Thyroid gland (tissue), 4 donors: ENCODE measurements around the gene EIF4B.
"Not testable (repeated sequence)": the region's sequence is repeated elsewhere in the genome, so short reads cannot be mapped to it uniquely, and the experiment has no call there.

Experiments
- POLR2A ChIP-seq, 2 donors: fragments of 450-650 bp; IDR thresholded peaks; one replicate each; pipeline ENCODE4 v1.6.1; 2017; ENCODE audit warnings: antibody characterized with exemption in 2 of 2, mild to moderate bottlenecking in 2 of 2, moderate library complexity in 1 of 2
- TF ChIP-seq, protein P1 (sequence below), 6 experiments: fragments of 200-600 bp in 3 of 6; fragments of 450-650 bp in 3 of 6; sonication (generic) in 3 of 6; IDR thresholded peaks; one replicate each; pipeline ENCODE4 v1.5.1; 2016 to 2019; ENCODE audit warnings: antibody characterized with exemption in 6 of 6, mild to moderate bottlenecking in 2 of 6, inconsistent platforms in 1 of 6, moderate library complexity in 1 of 6

DNA sequence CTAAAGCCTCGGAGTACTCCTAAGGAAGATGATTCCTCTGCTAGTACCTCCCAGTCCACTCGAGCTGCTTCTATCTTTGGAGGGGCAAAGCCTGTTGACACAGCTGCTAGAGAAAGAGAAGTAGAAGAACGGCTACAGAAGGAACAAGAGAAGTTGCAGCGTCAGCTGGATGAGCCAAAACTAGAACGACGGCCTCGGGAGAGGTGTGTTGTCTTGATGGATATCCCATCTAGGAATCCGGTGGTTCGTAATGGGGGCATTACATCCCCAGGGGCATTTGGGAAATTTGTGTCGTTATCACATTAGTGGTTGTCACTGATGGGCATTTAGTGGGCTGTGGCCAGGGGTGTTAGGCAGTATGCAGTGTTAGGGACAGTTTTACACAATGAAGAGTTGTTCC is 27.6 kb downstream of the EIF4B start:
- TF ChIP-seq, protein P1, sequence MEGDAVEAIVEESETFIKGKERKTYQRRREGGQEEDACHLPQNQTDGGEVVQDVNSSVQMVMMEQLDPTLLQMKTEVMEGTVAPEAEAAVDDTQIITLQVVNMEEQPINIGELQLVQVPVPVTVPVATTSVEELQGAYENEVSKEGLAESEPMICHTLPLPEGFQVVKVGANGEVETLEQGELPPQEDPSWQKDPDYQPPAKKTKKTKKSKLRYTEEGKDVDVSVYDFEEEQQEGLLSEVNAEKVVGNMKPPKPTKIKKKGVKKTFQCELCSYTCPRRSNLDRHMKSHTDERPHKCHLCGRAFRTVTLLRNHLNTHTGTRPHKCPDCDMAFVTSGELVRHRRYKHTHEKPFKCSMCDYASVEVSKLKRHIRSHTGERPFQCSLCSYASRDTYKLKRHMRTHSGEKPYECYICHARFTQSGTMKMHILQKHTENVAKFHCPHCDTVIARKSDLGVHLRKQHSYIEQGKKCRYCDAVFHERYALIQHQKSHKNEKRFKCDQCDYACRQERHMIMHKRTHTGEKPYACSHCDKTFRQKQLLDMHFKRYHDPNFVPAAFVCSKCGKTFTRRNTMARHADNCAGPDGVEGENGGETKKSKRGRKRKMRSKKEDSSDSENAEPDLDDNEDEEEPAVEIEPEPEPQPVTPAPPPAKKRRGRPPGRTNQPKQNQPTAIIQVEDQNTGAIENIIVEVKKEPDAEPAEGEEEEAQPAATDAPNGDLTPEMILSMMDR (IDR thresholded peaks at IDR 0.05) = not testable (repeated sequence)
- TF ChIP-seq POLR2A (IDR thresholded peaks at IDR 0.05) = not testable (repeated sequence)
